ENCODE results near the gene UPK1B. TPM values are rescaled to one million over a fixed set of nuclear protein-coding genes. Genes with fewer than 3 reads are reported as not detected.
"Not testable (repeated sequence)": the region's sequence is repeated elsewhere in the genome, so short reads cannot be mapped to it uniquely, and the experiment has no call there.

UPK1B gene
- total and polyA plus RNA-seq, 2 donors (not counting 3 experiments of a cell fraction or from before 2014, with no cell fraction given) = not detected

DNA sequence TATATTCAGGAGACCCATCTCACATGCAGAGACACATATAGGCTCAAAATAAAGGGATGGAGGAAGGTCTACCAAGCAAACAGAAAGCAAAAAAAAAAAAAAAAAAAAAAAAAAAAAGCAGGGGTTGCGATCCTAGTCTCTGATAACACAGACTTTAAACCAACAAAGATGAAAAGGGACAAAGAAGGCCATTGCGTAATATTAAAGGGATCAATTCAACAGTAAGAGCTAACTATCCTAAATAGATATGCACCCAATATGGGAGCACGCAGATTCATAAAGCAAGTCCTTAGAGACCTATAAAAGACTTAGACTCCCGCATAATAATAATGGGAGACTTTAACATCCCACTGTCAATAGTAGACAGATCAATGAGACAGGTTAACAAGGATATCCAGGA is 41.1 kb upstream of the UPK1B start:
- CTCF ChIA-PET; H3K4me2 ChIP-seq (ENCODE audit: insufficient read depth, low read length); H3K36me3 ChIP-seq (ENCODE audit: control insufficient read depth in 2 of 2, extremely low read depth in 1 of 2, insufficient read depth in 2 of 2, low read length in 2 of 2); dilution Hi-C loops (cut with MboI; ENCODE audit: extremely low pct_ligation_motif_present, low sequenced_read_pairs); BruUV-seq (replicated peaks); DNase-seq (ENCODE audit: low read depth, low spot score); intact Hi-C loops (cut with micrococcal nuclease); POLR2A ChIA-PET; H3K4me1 ChIP-seq (ENCODE audit: control insufficient read depth, extremely low read depth, insufficient read depth, low read length); H3K9ac ChIP-seq (replicated peaks; ENCODE audit: extremely low read depth, insufficient read depth, low read length); H4K20me1 ChIP-seq (replicated peaks; ENCODE audit: control insufficient read depth, extremely low read depth, insufficient read depth, low read length); H2AFZ ChIP-seq (ENCODE audit: low read depth, low read length); H3K4me3 ChIP-seq (replicated peaks in 1 of 3; ENCODE audit: insufficient read depth in 1 of 3, low read depth in 1 of 3, low read length in 3 of 3); FAIRE-seq; H3K79me2 ChIP-seq (ENCODE audit: control insufficient read depth, insufficient read depth, low read length); H3K9me3 ChIP-seq (replicated peaks; ENCODE audit: control insufficient read depth, insufficient read depth, low read length); H3K27ac ChIP-seq (ENCODE audit: insufficient read depth, low read depth, low read length); H3K9me1 ChIP-seq (replicated peaks; ENCODE audit: control insufficient read depth, extremely low read depth, insufficient read depth, low read length); H3K27me3 ChIP-seq (ENCODE audit: control insufficient read depth in 2 of 2, insufficient read depth in 2 of 2, low read length in 2 of 2): not testable (repeated sequence)

DNA sequence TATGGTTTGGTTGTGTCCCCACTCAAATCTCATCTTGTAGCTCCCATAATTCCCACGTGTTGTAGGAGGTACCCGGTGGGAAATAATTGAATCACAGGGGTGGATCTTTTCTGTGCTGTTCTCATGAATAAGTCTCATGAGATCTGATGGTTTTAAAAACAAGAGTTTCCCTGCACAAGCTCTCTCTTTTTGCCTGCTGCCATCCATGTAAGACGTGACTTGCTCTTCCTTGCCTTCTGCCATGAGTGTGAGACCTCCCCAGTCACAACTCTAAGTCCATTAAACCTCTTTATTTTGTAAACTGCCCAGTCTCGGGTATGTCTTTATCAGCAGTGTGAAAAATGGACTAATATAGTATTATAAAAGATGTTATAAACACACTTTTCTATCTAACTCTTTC is 34.0 kb upstream of the UPK1B start:
- H3K4me1 ChIP-seq (ENCODE audit: control insufficient read depth, extremely low read depth, insufficient read depth, low read length); H3K36me3 ChIP-seq (ENCODE audit: control insufficient read depth in 2 of 2, extremely low read depth in 1 of 2, insufficient read depth in 2 of 2, low read length in 2 of 2); H3K27me3 ChIP-seq (ENCODE audit: control insufficient read depth in 2 of 2, insufficient read depth in 2 of 2, low read length in 2 of 2); H2AFZ ChIP-seq (ENCODE audit: low read depth, low read length); dilution Hi-C loops (cut with MboI; ENCODE audit: extremely low pct_ligation_motif_present, low sequenced_read_pairs); H3K9me1 ChIP-seq (replicated peaks; ENCODE audit: control insufficient read depth, extremely low read depth, insufficient read depth, low read length); POLR2A ChIA-PET; H4K20me1 ChIP-seq (replicated peaks; ENCODE audit: control insufficient read depth, extremely low read depth, insufficient read depth, low read length); H3K4me3 ChIP-seq (replicated peaks in 1 of 3; ENCODE audit: insufficient read depth in 1 of 3, low read depth in 1 of 3, low read length in 3 of 3); CTCF ChIA-PET; H3K79me2 ChIP-seq (ENCODE audit: control insufficient read depth, insufficient read depth, low read length); BruUV-seq (replicated peaks); intact Hi-C loops (cut with micrococcal nuclease); H3K27ac ChIP-seq (ENCODE audit: insufficient read depth, low read depth, low read length); FAIRE-seq; H3K9me3 ChIP-seq (replicated peaks; ENCODE audit: control insufficient read depth, insufficient read depth, low read length); DNase-seq (ENCODE audit: low read depth, low spot score); H3K4me2 ChIP-seq (ENCODE audit: insufficient read depth, low read length); H3K9ac ChIP-seq (replicated peaks; ENCODE audit: extremely low read depth, insufficient read depth, low read length): not testable (repeated sequence)

DNA sequence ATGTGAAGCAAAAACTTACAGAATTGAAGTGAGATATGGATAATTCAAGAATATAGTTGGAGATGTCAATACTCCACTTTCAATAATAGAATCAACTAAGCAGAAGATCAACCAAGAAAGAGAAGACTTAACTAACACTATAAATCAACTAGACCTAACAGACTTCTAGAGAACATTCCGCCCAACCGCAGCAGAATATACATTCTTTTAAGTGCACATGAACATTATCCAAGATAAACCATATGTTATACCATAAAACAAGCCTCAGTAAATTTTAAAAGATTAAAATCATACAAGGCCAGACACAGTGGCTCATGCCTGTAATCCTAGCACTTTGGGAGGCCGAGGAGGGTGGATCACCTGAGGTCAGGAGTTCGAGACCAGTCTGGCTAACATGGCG is 32.9 kb upstream of the UPK1B start:
- Histone ChIP-seq H3K9me3 (replicated peaks; ENCODE audit: control insufficient read depth, insufficient read depth, low read length) (no peaks in the 10 kb centered on the region), H3K36me3 (ENCODE audit: control insufficient read depth in 2 of 2, extremely low read depth in 1 of 2, insufficient read depth in 2 of 2, low read length in 2 of 2) (no peaks in the 10 kb centered on the region), H3K4me1 (ENCODE audit: control insufficient read depth, extremely low read depth, insufficient read depth, low read length) (no peaks in the 10 kb centered on the region), H3K27ac (ENCODE audit: insufficient read depth, low read depth, low read length) (no peak overlapping the region), H4K20me1 (replicated peaks; ENCODE audit: control insufficient read depth, extremely low read depth, insufficient read depth, low read length) (no peaks in the 10 kb centered on the region), H3K9me1 (replicated peaks; ENCODE audit: control insufficient read depth, extremely low read depth, insufficient read depth, low read length) (no peaks in the 10 kb centered on the region), H3K4me3 (replicated peaks in 1 of 3; ENCODE audit: insufficient read depth in 1 of 3, low read depth in 1 of 3, low read length in 3 of 3) (no peak overlapping the region), H3K27me3 (ENCODE audit: control insufficient read depth in 2 of 2, insufficient read depth in 2 of 2, low read length in 2 of 2) (no peaks in the 10 kb centered on the region), H2AFZ (ENCODE audit: low read depth, low read length) (no peak overlapping the region), H3K79me2 (ENCODE audit: control insufficient read depth, insufficient read depth, low read length) (no peaks in the 10 kb centered on the region), H3K9ac (replicated peaks; ENCODE audit: extremely low read depth, insufficient read depth, low read length) (no peak overlapping the region), H3K4me2 (ENCODE audit: insufficient read depth, low read length) (no peak overlapping the region)
- no peak for FAIRE-seq
- TF ChIP-seq POLR2AphosphoS5 (IDR thresholded peaks at IDR 0.05; ENCODE audit: insufficient read depth, low read depth, low read length) (no peak), FOS (IDR thresholded peaks at IDR 0.05; ENCODE audit: borderline replicate concordance, insufficient read depth, low read length) (no peak)
- no peak for DNase-seq (ENCODE audit: low read depth, low spot score)
- dilution Hi-C loops (cut with MboI; ENCODE audit: extremely low pct_ligation_motif_present, low sequenced_read_pairs) (no loop called here), intact Hi-C loops (cut with micrococcal nuclease) (no loop called here)
- CTCF ChIA-PET = no interaction called here
- no TSS peak for BruUV-seq (replicated peaks)
- POLR2A ChIA-PET = no interaction called here
